Measurements from ENCODE around the gene PRKAR1A. TPM values are rescaled to one million over a fixed set of nuclear protein-coding genes. Genes with fewer than 3 reads are reported as not detected.

The PRKAR1A gene
- total RNA-seq, 1 experiment from 2014 or later: 158 TPM

DNA sequence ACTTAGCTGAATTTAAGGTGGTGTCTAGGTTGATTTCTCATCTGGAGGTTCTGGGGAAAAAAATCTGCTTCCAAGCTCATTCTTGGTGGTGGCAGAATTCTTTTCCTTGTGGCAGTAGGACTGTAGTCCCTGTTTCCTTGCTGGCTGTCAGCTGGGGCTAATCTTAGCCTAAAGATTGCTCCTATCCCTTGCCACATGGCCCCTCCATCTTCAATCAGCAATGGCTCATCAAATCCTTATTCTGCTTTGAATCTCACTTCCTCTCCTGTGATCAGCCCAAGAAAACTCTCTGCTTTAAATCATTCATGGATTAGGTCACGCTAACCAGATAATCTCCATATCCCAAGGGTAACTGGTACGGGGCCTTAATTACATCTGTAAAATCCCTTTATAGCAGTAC, 82.3 kb downstream of the PRKAR1A start:
- Mint-ChIP-seq H3K4me1 (peaks cover 27% of the 10 kb centered on the region), H3K4me3 (no peak overlapping the region), H3K36me3 (0 out of 2 replicates have a peak, but pooled peaks cover 2% of the 10 kb centered on the region), H3K9me3 (0 out of 2 replicates have a peak, but pooled peaks cover 3% of the 10 kb centered on the region), H3K27me3 (ENCODE audit: low read depth) (peaks cover 12% of the 10 kb centered on the region), H3K27ac (no peak overlapping the region)
- ATAC-seq (no peak), DNase-seq (ENCODE audit: low spot score) (no peak)
- ChIA-PET POLR2A (no interaction called here), CTCF (no interaction called here)
- TF ChIP-seq FOXP1 (CRISPR knock-in tag; IDR thresholded peaks at IDR 0.05; ENCODE audit: borderline replicate concordance) (no peak), SMAD4 (CRISPR knock-in tag; IDR thresholded peaks at IDR 0.05) (no peak), KAT7 (CRISPR knock-in tag; IDR thresholded peaks at IDR 0.05; ENCODE audit: borderline replicate concordance) (no peak)

DNA sequence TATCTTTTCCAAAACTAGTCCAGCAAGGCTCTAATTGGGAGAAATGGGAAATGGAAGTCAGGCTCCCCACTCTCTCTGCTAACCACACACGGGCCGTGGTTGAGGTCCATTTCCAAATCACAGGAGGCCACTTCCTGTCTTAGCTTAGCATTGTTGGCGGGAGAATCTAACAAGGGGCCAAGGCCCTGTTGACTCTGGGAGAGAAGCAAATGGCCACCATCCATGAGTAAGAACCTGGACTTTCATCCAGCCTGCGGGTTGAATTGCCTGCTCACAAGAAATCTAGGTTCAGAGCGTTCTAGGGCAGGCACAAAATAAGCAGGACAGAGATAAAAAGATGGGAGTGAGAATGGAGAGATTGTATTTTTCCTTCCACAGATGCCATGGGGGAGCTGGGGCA, 83.3 kb downstream of the PRKAR1A start:
- POLR2A ChIA-PET: no interaction called here
- no peak overlapping the region for H3K4me3 Mint-ChIP-seq
- H3K4me1 Mint-ChIP-seq: peaks cover 29% of the 10 kb centered on the region
- TF ChIP-seq HMGA2 (CRISPR knock-in tag; IDR thresholded peaks at IDR 0.05): no peak
- no peak for TF ChIP-seq KAT7 (CRISPR knock-in tag; IDR thresholded peaks at IDR 0.05; ENCODE audit: borderline replicate concordance)
- TF ChIP-seq TP53 (CRISPR knock-in tag; IDR thresholded peaks at IDR 0.05): no peak
- no peak for TF ChIP-seq MXD4 (CRISPR knock-in tag; IDR thresholded peaks at IDR 0.05; ENCODE audit: borderline replicate concordance)
- no peak for TF ChIP-seq PRRX2 (CRISPR knock-in tag; IDR thresholded peaks at IDR 0.05)
- no peak for TF ChIP-seq RELA (CRISPR knock-in tag; IDR thresholded peaks at IDR 0.05; ENCODE audit: borderline replicate concordance)
- TF ChIP-seq, protein P1, sequence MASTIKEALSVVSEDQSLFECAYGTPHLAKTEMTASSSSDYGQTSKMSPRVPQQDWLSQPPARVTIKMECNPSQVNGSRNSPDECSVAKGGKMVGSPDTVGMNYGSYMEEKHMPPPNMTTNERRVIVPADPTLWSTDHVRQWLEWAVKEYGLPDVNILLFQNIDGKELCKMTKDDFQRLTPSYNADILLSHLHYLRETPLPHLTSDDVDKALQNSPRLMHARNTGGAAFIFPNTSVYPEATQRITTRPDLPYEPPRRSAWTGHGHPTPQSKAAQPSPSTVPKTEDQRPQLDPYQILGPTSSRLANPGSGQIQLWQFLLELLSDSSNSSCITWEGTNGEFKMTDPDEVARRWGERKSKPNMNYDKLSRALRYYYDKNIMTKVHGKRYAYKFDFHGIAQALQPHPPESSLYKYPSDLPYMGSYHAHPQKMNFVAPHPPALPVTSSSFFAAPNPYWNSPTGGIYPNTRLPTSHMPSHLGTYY (CRISPR knock-in tag; IDR thresholded peaks at IDR 0.05): no peak
- no peak for TF ChIP-seq ATF1 (CRISPR knock-in tag; IDR thresholded peaks at IDR 0.05)
- TF ChIP-seq, protein P2, sequence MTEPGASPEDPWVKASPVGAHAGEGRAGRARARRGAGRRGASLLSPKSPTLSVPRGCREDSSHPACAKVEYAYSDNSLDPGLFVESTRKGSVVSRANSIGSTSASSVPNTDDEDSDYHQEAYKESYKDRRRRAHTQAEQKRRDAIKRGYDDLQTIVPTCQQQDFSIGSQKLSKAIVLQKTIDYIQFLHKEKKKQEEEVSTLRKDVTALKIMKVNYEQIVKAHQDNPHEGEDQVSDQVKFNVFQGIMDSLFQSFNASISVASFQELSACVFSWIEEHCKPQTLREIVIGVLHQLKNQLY (CRISPR knock-in tag; IDR thresholded peaks at IDR 0.05): no peak
- TF ChIP-seq RORB (CRISPR knock-in tag; IDR thresholded peaks at IDR 0.05): no peak
- TF ChIP-seq ZNF232 (CRISPR knock-in tag; IDR thresholded peaks at IDR 0.05): no peak
- TF ChIP-seq, protein P3, sequence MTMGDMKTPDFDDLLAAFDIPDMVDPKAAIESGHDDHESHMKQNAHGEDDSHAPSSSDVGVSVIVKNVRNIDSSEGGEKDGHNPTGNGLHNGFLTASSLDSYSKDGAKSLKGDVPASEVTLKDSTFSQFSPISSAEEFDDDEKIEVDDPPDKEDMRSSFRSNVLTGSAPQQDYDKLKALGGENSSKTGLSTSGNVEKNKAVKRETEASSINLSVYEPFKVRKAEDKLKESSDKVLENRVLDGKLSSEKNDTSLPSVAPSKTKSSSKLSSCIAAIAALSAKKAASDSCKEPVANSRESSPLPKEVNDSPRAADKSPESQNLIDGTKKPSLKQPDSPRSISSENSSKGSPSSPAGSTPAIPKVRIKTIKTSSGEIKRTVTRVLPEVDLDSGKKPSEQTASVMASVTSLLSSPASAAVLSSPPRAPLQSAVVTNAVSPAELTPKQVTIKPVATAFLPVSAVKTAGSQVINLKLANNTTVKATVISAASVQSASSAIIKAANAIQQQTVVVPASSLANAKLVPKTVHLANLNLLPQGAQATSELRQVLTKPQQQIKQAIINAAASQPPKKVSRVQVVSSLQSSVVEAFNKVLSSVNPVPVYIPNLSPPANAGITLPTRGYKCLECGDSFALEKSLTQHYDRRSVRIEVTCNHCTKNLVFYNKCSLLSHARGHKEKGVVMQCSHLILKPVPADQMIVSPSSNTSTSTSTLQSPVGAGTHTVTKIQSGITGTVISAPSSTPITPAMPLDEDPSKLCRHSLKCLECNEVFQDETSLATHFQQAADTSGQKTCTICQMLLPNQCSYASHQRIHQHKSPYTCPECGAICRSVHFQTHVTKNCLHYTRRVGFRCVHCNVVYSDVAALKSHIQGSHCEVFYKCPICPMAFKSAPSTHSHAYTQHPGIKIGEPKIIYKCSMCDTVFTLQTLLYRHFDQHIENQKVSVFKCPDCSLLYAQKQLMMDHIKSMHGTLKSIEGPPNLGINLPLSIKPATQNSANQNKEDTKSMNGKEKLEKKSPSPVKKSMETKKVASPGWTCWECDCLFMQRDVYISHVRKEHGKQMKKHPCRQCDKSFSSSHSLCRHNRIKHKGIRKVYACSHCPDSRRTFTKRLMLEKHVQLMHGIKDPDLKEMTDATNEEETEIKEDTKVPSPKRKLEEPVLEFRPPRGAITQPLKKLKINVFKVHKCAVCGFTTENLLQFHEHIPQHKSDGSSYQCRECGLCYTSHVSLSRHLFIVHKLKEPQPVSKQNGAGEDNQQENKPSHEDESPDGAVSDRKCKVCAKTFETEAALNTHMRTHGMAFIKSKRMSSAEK (CRISPR knock-in tag; IDR thresholded peaks at IDR 0.05; ENCODE audit: borderline replicate concordance): no peak
- TF ChIP-seq ZNF396 (CRISPR knock-in tag; IDR thresholded peaks at IDR 0.05; ENCODE audit: borderline replicate concordance): no peak
- CTCF ChIA-PET: no interaction called here
- H3K27ac Mint-ChIP-seq: no peak overlapping the region
- ATAC-seq: no peak
- 0 out of 2 replicates have a peak, but pooled peaks cover 2% of the 10 kb centered on the region for H3K36me3 Mint-ChIP-seq
- 0 out of 2 replicates have a peak, but pooled peaks cover 3% of the 10 kb centered on the region for H3K9me3 Mint-ChIP-seq
- DNase-seq (ENCODE audit: low spot score): no peak
- peaks cover 19% of the 10 kb centered on the region for H3K27me3 Mint-ChIP-seq (ENCODE audit: low read depth)

DNA sequence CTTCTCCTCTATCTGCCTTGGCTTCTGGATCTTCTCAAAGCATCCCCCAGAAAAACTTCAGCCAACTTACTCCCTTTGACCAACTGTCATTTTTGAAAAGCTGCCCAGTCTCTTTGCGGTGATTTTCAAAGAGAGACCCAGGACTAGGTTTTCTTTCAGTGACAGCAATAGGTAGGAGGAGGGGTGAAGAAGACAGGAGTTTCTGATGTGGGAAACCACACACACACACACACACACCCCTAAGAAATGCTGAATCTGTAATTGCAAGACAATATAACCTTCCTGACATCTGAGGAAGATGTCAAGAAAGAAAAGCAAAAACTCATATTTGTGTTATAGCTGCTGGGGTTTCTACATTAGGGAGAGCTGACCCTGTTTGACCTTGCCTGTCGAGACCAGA, 83.8 kb downstream of the PRKAR1A start:
- H3K4me1 Mint-ChIP-seq: peaks cover 29% of the 10 kb centered on the region
- TF ChIP-seq, protein P4, sequence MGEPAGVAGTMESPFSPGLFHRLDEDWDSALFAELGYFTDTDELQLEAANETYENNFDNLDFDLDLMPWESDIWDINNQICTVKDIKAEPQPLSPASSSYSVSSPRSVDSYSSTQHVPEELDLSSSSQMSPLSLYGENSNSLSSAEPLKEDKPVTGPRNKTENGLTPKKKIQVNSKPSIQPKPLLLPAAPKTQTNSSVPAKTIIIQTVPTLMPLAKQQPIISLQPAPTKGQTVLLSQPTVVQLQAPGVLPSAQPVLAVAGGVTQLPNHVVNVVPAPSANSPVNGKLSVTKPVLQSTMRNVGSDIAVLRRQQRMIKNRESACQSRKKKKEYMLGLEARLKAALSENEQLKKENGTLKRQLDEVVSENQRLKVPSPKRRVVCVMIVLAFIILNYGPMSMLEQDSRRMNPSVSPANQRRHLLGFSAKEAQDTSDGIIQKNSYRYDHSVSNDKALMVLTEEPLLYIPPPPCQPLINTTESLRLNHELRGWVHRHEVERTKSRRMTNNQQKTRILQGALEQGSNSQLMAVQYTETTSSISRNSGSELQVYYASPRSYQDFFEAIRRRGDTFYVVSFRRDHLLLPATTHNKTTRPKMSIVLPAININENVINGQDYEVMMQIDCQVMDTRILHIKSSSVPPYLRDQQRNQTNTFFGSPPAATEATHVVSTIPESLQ (CRISPR knock-in tag; IDR thresholded peaks at IDR 0.05): no peak
- TF ChIP-seq NFATC4 (CRISPR knock-in tag; IDR thresholded peaks at IDR 0.05): no peak
- CTCF ChIA-PET: interaction anchor here (0.6 to 0.7 kb wide), 2 partner anchors 57 to 617 kb away, joined by 3 to 5 read pairs; no protein-coding TSS in a partner anchor
- H3K36me3 Mint-ChIP-seq: 0 out of 2 replicates have a peak, but pooled peaks cover 2% of the 10 kb centered on the region
- DNase-seq (ENCODE audit: low spot score) (no peak), ATAC-seq (no peak)
- no peaks in the 10 kb centered on the region for H3K9me3 Mint-ChIP-seq
- H3K27me3 Mint-ChIP-seq (ENCODE audit: low read depth): peaks cover 19% of the 10 kb centered on the region
- no peak overlapping the region for H3K4me3 Mint-ChIP-seq
- POLR2A ChIA-PET: no interaction called here
- H3K27ac Mint-ChIP-seq: no peak overlapping the region

Measured in WTC11 (cell line).